ENCODE measurements around the gene AFF3. TPM values are rescaled to one million over a fixed set of nuclear protein-coding genes. Genes with fewer than 3 reads are reported as not detected.

AFF3 gene
- polyA plus RNA-seq, 1 donor (not counting 4 experiments of a cell fraction or from before 2014, with no cell fraction given) = not detected

- H3K9me1 ChIP-seq (ENCODE audit: control insufficient read depth, extremely low read depth, insufficient read depth, low read length) = no peaks in the 10 kb centered on the region
- DNase-seq (ENCODE audit: low read depth, low spot score) (no peak), FAIRE-seq (no peak)
- no peak overlapping the region for H3K9ac ChIP-seq (ENCODE audit: control insufficient read depth, extremely low read depth, insufficient read depth, low read length)
- TF ChIP-seq, protein P1, sequence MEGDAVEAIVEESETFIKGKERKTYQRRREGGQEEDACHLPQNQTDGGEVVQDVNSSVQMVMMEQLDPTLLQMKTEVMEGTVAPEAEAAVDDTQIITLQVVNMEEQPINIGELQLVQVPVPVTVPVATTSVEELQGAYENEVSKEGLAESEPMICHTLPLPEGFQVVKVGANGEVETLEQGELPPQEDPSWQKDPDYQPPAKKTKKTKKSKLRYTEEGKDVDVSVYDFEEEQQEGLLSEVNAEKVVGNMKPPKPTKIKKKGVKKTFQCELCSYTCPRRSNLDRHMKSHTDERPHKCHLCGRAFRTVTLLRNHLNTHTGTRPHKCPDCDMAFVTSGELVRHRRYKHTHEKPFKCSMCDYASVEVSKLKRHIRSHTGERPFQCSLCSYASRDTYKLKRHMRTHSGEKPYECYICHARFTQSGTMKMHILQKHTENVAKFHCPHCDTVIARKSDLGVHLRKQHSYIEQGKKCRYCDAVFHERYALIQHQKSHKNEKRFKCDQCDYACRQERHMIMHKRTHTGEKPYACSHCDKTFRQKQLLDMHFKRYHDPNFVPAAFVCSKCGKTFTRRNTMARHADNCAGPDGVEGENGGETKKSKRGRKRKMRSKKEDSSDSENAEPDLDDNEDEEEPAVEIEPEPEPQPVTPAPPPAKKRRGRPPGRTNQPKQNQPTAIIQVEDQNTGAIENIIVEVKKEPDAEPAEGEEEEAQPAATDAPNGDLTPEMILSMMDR (optimal IDR thresholded peaks at IDR 0.05 in 1 of 3, IDR thresholded peaks at IDR 0.05 in 1 of 3, conservative IDR thresholded peaks at IDR 0.05 in 1 of 3; ENCODE audit: extremely low read depth in 1 of 3, insufficient read depth in 2 of 3, low read length in 3 of 3) = no peak
- no peak for TF ChIP-seq EZH2 (IDR thresholded peaks at IDR 0.05; ENCODE audit: low read length)
- H3K36me3 ChIP-seq (ENCODE audit: control insufficient read depth in 2 of 2, extremely low read depth in 1 of 2, insufficient read depth in 2 of 2, low read length in 2 of 2) = no peaks in the 10 kb centered on the region
- H3K27me3 ChIP-seq (ENCODE audit: control insufficient read depth, extremely low read depth, insufficient read depth, low read length) = no peaks in the 10 kb centered on the region
- H2AFZ ChIP-seq (ENCODE audit: control insufficient read depth, low read length) = no peak overlapping the region
- no peak overlapping the region for H3K27ac ChIP-seq (ENCODE audit: control insufficient read depth, insufficient read depth, low read length)
- dilution Hi-C loops (cut with MboI; ENCODE audit: extremely low pct_ligation_motif_present, low sequenced_read_pairs) = no loop called here
- H3K79me2 ChIP-seq (ENCODE audit: control insufficient read depth, insufficient read depth, low read length) = no peaks in the 10 kb centered on the region
- H3K4me1 ChIP-seq (ENCODE audit: control insufficient read depth, extremely low read depth, insufficient read depth, low read length) = no peaks in the 10 kb centered on the region
- H3K4me3 ChIP-seq (ENCODE audit: control insufficient read depth in 2 of 3, extremely low read depth in 1 of 3, insufficient read depth in 2 of 3, low read depth in 1 of 3, low read length in 3 of 3) = no peak overlapping the region
- H3K4me2 ChIP-seq (ENCODE audit: control insufficient read depth, extremely low read depth, insufficient read depth, low read depth, low read length) = no peak overlapping the region
- no peaks in the 10 kb centered on the region for H4K20me1 ChIP-seq (ENCODE audit: control insufficient read depth, extremely low read depth, insufficient read depth, low read length)
- H3K9me3 ChIP-seq (ENCODE audit: control insufficient read depth, low read depth, low read length) = no peaks in the 10 kb centered on the region
Measured at GRCh38 chr2:100041946-100042345, 100.4 kb downstream of the AFF3 start.

DNA sequence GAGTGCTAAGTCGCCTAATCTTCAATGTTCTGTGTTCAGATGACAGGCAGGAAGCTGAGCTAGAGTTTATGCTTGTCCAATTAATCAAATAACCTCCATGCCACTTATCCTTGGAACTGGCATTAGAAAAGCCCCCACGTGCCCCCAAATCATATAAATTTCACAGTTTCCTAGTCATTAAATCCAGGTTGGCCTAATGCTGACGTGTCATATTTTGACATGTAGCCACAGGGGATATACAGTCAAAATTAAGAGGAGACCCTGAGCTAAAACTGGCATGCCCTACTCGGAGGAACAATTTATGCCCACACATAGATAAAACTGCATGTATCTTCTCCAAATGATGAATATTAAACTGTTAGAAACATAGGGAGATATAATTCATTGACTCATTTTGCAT is 101.0 kb downstream of the AFF3 start:
- H3K36me3 ChIP-seq (ENCODE audit: control insufficient read depth in 2 of 2, extremely low read depth in 1 of 2, insufficient read depth in 2 of 2, low read length in 2 of 2) = no peaks in the 10 kb centered on the region
- H3K4me1 ChIP-seq (ENCODE audit: control insufficient read depth, extremely low read depth, insufficient read depth, low read length) = no peaks in the 10 kb centered on the region
- H3K9ac ChIP-seq (ENCODE audit: control insufficient read depth, extremely low read depth, insufficient read depth, low read length) = no peak overlapping the region
- H3K9me3 ChIP-seq (ENCODE audit: control insufficient read depth, low read depth, low read length) = no peaks in the 10 kb centered on the region
- H3K27me3 ChIP-seq (ENCODE audit: control insufficient read depth, extremely low read depth, insufficient read depth, low read length) = no peaks in the 10 kb centered on the region
- DNase-seq (ENCODE audit: low read depth, low spot score) (no peak), FAIRE-seq (no peak)
- dilution Hi-C loops (cut with MboI; ENCODE audit: extremely low pct_ligation_motif_present, low sequenced_read_pairs) = no loop called here
- no peak overlapping the region for H3K4me2 ChIP-seq (ENCODE audit: control insufficient read depth, extremely low read depth, insufficient read depth, low read depth, low read length)
- H3K27ac ChIP-seq (ENCODE audit: control insufficient read depth, insufficient read depth, low read length) = no peak overlapping the region
- H2AFZ ChIP-seq (ENCODE audit: control insufficient read depth, low read length) = no peak overlapping the region
- no peaks in the 10 kb centered on the region for H3K79me2 ChIP-seq (ENCODE audit: control insufficient read depth, insufficient read depth, low read length)
- H3K9me1 ChIP-seq (ENCODE audit: control insufficient read depth, extremely low read depth, insufficient read depth, low read length) = no peaks in the 10 kb centered on the region
- TF ChIP-seq EZH2 (IDR thresholded peaks at IDR 0.05; ENCODE audit: low read length) = no peak
- TF ChIP-seq, protein P1 (optimal IDR thresholded peaks at IDR 0.05 in 1 of 3, IDR thresholded peaks at IDR 0.05 in 1 of 3, conservative IDR thresholded peaks at IDR 0.05 in 1 of 3; ENCODE audit: extremely low read depth in 1 of 3, insufficient read depth in 2 of 3, low read length in 3 of 3) = no peak
- no peak overlapping the region for H3K4me3 ChIP-seq (ENCODE audit: control insufficient read depth in 2 of 3, extremely low read depth in 1 of 3, insufficient read depth in 2 of 3, low read depth in 1 of 3, low read length in 3 of 3)
- H4K20me1 ChIP-seq (ENCODE audit: control insufficient read depth, extremely low read depth, insufficient read depth, low read length) = no peaks in the 10 kb centered on the region

Data from keratinocyte (primary cell).